HG03097 (cell line): ENCODE results near the gene FAM234A.
"Not testable (repeated sequence)": the region's sequence is repeated elsewhere in the genome, so short reads cannot be mapped to it uniquely, and the experiment has no call there.

Source experiments
- ATAC-seq: cut with Tn5 transposase; IDR thresholded peaks from one replicate; pipeline ENCODE4 v1.9.1; 2021; ENCODE audit not compliant: unreplicated experiment, low FRiP score

Gene FAM234A

GRCh38 chr16:264440-264951, 29.9 kb downstream of the FAM234A start:
- ATAC-seq = no peak

DNA sequence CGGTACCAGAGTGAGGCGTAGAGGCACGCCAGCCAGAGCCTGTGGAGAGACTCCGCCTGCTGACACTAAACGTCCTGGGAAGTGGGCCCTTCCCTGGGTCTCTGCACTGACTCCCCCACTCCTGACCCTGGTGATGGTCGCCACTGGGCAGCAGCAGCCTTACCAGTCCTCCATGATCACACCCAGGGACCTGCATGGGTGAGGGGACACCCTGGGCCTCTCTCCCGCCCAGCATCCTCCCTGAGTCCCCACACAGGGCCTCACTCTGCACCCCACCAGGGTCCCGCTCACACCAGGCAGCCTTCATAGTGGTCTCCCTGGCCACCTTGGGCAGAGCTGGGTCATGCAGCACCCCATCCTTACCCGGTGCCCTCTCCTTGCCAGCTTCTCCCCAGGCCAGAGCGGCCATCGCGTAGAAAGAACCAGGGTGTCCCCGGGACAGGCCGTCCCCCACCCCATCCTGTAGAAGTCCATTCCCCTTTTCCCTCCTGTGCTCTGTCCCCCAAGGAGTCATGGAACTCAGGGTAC, 30.4 kb downstream of the FAM234A start:
- ATAC-seq = no peak

DNA sequence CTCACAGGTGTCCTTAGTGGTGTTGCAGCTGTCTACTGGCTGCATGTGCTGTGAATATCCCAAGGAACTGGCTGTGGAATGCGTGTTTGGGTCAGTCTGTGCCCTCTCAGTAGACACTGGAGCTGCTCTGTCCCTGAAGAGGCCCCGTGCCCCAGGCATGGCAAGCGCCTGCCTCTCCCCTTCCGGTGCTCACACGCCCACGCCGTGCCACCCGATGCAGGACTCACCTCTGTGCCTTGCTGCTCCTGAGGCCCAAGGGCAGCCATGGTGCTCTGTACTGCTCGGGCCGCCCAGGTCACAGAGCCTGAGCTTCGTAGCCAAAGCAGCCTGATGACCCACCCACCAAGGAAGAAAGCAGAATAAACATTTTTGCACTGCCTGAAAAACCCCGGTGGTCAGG, 31.1 kb downstream of the FAM234A start:
- no peak for ATAC-seq

DNA sequence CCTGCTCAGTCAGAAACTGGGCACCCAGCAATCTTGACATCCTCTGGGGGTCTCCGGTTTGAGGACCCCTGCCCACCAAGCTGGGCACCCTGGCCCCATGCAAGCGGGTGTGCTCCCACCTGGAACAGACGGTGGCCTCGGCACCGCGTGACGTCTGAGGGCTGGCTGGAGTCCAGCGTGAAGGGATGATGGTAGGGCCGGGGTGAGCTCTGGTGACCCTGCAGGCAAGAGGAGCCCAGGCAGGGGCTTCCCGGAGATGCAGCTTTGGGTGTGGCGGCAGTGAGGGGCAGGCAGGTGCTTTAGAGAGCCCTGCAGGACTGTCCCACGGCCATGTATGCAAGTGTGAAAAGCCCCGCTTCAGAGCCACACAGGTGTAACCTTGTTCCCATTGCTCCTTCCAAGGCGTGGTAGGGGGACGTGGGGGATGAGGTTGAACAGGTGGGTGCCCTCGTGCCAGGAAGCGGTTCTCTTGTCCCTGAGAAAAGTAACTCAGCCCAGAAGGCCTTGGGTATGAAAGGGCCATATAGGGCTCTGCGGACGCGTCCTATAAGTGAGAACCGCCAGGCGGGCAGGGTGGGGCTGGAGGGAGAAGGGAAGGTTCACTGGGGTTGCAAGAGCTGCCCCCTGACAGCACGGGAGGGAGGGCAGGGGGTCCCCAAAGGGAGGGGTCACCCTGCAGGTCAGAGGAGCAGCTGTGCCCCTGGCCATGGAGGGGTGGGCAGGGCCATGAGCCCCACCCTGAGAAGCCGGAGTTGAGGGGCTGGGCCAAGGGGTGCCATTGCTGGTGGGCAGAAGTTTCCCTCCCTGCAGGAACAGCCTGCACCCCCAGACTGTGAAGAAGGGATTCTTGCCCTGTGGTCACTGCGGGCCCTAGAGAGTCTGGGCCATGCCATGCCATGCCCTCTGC, 31.9 kb downstream of the FAM234A start:
- no peak for ATAC-seq

- ATAC-seq = not testable (repeated sequence)
These were observed 32.9 kb downstream of the FAM234A start for GRCh38 chr16:267562-267961.

DNA sequence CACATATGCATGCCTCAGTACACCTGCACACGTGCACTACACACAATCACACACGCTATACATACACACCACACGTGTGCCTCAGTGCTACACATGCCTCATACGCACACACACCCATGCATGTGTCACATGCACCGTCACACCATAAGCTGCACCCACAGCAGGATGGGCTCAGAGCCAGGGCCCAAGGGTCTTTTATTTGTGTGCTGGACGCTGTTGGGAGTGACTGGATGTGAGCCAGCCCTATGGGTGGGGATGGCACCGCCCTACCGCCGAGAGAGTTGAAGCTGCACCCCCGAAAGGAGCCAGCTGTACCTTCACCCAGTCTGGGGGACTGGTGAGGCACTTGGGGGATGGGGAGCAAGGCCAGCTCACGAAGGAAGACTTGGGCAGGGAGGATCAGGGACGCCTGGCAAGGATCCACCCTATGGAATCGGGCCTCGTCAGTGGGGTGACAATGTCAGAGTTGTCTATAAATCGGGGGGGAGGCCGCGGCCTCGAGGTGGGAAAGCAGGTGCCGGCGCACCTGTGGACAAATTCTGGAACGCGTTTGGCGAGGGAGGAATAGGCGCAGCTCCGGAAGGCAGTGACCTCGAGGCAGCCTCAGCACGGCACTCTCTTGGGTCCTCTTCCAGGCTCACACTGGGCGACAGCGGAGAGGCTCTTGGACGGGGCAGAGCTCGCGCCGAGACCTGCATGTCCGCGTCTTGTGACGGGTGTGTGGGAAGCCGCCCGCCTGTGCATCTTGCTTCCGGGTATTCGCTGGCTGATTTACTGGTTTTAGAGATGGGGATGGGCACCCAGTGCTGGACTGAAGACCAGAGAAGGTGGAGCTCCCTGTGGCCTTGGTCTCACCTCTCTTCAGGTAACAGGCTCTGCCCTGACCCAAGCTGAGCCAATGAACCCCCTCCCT, 33.8 kb downstream of the FAM234A start:
- ATAC-seq = no peak

- no peak for ATAC-seq
These were observed 34.6 kb downstream of the FAM234A start for GRCh38 chr16:269061-269796.

DNA sequence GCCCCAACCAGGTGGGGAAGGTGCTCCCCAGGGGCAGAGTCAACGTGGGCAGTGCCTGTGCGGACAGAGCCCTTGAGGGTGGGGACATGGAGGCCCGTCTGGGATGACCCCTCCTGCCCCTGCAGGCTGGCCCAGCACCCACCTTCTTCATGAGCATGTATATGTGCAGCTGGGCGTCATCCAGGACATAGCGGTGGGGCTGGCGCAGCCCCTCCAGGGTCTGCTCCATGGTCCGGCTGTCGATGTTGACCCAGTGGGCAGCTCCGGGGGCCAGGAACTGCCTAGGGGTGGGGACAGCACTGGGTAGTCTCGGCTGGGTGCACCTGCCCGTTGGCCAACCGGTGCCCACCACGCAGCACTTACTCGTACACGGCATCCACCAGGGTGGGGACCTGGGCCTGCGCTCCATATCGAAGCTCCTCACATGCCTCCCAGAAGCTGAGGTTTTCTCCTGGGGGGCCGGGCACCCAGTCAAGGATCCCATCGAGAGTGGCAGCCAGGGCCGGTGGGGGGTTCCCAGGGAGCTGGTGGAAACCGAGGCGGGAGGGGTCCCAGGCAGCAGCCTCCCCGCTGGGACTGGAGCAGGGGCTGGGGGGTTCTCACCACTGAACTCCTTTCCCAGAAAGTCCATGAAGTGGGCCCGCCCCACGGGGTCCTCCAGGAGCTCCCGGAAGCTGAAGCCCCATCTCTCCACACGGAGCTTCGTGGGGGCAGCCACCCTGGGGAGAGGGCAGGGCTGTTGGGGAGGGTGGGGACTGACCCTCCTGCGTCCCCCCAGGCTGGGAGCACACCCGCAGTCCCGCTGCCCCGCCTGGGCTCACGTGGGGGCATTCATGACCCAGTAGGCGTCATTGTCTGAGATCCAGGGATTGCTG, 36.0 kb downstream of the FAM234A start:
- no peak for ATAC-seq

GRCh38 chr16:272633-273546, 38.3 kb downstream of the FAM234A start:
- no peak for ATAC-seq

DNA sequence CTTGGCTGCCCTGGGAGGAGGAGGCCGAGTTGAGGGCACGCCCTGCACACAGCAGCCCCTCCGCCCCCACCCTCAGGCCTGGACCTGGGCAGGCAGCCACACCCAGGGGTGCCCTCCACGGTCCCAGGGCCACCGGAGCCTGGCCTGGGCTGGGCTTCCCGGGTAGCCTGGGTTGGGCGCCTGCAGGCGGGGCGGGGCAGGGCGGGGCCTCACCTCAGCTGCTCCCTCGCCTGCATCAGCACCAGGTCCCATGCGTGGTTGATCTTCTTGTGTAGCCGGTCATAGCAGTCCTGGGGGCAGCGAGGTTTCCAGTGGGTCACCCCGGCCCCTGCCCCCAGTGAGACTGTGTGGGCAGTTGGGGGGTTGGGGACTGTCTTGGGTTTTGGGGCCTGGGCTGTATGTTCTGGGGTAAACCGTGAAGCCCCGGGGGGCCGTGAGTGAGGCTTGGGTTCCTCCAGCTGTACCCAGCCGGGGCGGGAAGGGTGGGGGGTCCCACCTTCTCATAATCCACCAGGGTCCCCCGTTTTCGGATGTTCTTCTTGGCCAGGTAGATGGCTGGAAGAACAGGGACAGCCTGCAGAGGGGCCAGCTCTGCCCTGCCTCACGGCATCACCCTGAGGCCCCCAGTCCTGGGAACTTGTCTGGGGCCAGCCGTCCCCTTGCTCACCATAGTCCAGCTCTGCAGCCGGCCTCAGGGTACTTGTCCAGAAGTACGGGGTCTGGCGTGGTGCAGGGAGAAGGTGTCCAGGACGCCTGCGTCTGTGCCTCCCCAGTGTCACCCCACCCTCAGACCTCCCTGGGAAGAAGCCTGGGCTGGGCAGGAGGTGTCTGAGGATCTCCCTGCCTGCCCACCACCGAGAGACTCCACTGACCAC, 39.2 kb downstream of the FAM234A start:
- no peak for ATAC-seq

DNA sequence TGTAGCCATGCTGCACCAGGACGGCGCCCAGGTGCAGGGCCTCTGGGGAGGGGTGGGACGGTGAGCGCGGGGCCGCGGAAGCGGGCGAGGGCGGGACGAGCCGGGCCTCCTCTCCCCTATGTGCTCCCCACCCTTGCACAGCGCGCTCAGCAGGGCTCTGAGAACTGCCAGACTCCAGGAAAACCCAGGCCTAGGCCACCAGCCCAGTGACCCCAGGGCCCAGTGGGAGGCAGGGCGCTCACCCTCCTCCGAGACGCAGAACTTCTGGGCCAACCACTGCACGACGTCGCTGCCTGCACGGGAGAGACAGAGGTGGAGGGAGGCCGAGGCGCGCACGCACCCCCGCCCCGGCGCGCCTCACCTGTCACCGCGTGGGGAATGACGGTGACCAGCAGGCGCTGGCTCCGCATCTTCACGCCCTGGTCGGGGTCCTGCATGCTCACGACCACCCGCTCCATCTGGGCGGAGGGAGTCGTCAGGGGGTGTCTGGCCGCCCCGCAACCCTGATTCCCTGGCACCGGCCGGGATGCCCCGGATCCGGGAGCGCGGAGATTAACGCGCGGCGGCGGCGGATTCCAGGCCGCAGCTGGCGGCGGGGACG, 40.5 kb downstream of the FAM234A start:
- no peak for ATAC-seq

DNA sequence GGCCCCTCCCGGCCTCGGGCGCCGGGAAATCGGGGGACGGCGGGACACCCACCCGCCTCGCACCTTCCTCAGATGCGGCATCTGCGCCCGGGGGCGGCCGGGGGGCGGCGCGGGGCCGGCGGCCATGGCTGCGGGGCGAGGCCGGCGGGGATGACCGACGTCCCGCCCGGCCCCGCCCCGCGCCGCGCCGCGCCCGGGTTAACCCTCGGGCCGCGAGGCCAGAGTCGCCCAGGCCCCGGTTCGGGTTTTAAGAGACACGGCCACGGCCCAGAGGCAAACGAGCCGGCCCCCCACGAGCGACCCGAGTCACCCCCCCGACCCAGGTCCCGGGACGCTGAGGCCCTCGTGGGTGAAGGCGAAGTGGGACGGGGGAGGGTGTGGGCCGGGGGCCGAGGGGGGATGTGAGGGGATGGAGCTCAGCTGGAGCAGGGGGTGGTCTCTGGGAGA, 41.2 kb downstream of the FAM234A start, which contains the start of gene RGS11:
RGS11 (minus strand) TSS at position 159 of the 447 bp plus-strand sequence; CDS start at position 126, 33 bp downstream.
- ATAC-seq = no peak

DNA sequence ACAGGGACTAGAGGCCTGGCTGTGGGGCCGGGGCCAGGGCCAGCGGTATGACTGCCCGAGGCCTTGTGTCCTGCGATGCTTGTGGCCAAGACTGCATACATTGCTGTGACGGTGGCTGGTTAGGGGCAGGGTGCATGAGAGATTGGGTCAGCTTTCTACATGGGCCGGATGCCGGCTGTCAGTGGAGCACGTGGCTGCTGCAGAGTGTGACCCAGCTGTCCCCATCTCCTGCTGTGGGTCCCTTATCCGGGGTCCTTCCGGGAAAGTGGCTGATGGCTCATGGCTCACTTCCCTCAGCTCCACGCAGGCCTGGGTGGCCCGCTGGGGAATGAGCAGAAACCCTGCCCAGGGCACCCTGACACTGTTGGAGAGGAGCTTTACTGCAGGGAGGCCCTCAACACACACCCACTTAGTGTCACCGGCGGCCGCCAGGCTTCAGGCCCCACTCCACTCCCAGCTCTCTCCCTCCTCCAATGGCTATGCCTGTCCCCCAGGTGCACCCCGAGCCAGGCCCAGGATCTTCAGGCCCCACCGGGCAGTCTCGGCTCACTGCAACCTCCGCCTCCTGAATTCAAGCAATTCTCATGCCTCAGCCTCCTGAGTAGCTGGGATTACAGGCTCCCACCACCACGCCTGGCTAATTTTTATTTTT, 41.9 kb downstream of the FAM234A start:
- ATAC-seq = no peak

- ATAC-seq = no peak
These were observed 44.3 kb downstream of the FAM234A start for GRCh38 chr16:278863-279366.

GRCh38 chr16:279531-279930, 44.9 kb downstream of the FAM234A start:
- no peak for ATAC-seq

DNA sequence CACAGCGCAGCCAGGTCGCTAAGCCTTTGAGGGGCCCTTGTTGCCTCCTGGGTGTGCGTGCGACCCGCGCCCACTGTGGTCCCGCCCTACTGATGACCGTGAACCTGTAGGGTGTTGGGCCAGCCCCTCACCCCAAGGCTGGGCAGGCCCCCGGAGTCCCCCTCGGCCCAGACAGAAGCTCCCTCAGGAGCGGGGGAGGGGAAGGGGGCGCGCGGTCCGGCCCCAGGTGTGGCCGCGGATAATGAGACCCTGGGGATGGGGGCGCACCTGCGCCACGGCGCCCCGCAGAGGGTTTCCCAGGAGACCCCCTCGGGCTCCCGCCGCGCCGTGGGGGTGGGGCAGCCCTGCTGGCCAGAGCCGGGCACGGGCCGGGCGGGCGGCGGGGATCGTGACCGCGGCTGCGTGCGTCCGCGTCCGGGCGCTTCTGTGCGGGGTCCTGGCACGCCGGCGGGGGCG, 45.4 kb downstream of the FAM234A start:
- no peak for ATAC-seq
